Measurements from ENCODE around the gene TMEM108. TPM values are rescaled to one million over a fixed set of nuclear protein-coding genes. Genes with fewer than 3 reads are reported as not detected.

Gene TMEM108
- total RNA-seq, 2 experiments from 2014 or later = not detected

GRCh38 chr3:133213937-133214336 is 175.7 kb downstream of the TMEM108 start:
- DNase-seq (ENCODE audit: low spot score) = no peak
- H3K27ac ChIP-seq (ENCODE audit: low read depth, low read length, poor library complexity, severe bottlenecking) = no peak overlapping the region
- H3K4me1 ChIP-seq (ENCODE audit: insufficient read depth, low read length, poor library complexity, severe bottlenecking) = peaks cover 40% of the 10 kb centered on the region
- POLR2A ChIA-PET = interaction anchor here (0.6 kb wide), 1 partner anchor 18 kb away, joined by 3 read pairs; no protein-coding TSS in a partner anchor
- H3K36me3 ChIP-seq (ENCODE audit: insufficient read depth, low read length) = no peaks in the 10 kb centered on the region
- H2AFZ ChIP-seq (ENCODE audit: low read length) = no peak overlapping the region
- no peaks in the 10 kb centered on the region for H3K9me2 ChIP-seq (ENCODE audit: insufficient read depth, low read length)
- H3K4me3 ChIP-seq (ENCODE audit: low read depth, low read length, poor library complexity, severe bottlenecking) = no peak overlapping the region
- H3K79me2 ChIP-seq (ENCODE audit: insufficient read depth, low read depth, low read length) = no peaks in the 10 kb centered on the region
- no peaks in the 10 kb centered on the region for H4K20me1 ChIP-seq (ENCODE audit: insufficient read depth, low read length)
- intact Hi-C loops (cut with micrococcal nuclease; ENCODE audit: unreplicated experiment) = loop anchor here (10.0 kb wide), 1 partner anchor 489 kb away; the partner anchor contains the start of gene NPHP3
- H3K4me2 ChIP-seq (ENCODE audit: low read length) = no peak overlapping the region
- TF ChIP-seq EZH2phosphoT487 (IDR thresholded peaks at IDR 0.05; ENCODE audit: borderline replicate concordance, low read depth, low read length) = no peak
- TF ChIP-seq, protein P1, sequence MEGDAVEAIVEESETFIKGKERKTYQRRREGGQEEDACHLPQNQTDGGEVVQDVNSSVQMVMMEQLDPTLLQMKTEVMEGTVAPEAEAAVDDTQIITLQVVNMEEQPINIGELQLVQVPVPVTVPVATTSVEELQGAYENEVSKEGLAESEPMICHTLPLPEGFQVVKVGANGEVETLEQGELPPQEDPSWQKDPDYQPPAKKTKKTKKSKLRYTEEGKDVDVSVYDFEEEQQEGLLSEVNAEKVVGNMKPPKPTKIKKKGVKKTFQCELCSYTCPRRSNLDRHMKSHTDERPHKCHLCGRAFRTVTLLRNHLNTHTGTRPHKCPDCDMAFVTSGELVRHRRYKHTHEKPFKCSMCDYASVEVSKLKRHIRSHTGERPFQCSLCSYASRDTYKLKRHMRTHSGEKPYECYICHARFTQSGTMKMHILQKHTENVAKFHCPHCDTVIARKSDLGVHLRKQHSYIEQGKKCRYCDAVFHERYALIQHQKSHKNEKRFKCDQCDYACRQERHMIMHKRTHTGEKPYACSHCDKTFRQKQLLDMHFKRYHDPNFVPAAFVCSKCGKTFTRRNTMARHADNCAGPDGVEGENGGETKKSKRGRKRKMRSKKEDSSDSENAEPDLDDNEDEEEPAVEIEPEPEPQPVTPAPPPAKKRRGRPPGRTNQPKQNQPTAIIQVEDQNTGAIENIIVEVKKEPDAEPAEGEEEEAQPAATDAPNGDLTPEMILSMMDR (conservative IDR thresholded peaks at IDR 0.05; ENCODE audit: low read length) = no peak
- H3K9me3 ChIP-seq (ENCODE audit: low read length) = no peaks in the 10 kb centered on the region
- BruUV-seq (replicated peaks) = no TSS peak
- CTCF ChIA-PET (ENCODE audit: unreplicated experiment) = no interaction called here

DNA sequence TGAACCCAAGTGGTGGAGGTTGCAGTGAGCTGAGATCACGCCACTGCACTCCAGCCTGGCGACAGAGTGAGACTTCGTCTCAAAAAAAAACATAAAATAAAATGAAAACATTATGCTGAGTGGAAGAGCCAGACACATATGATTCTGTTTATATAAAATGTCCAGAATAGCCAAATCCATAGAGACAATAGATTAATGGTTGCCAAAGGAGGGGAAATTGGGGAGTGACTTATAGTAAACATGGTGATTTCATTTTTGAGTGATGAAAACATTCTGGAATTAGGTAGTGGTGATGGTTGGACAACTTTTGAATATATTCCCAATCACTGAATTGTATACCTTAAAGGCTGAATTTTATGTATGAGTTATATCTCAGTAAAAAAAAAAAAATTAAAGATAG is 189.6 kb downstream of the TMEM108 start:
- no peaks in the 10 kb centered on the region for H4K20me1 ChIP-seq (ENCODE audit: insufficient read depth, low read length)
- H3K4me3 ChIP-seq (ENCODE audit: low read depth, low read length, poor library complexity, severe bottlenecking) = no peak overlapping the region
- BruUV-seq (replicated peaks) = no TSS peak
- no peaks in the 10 kb centered on the region for H3K4me1 ChIP-seq (ENCODE audit: insufficient read depth, low read length, poor library complexity, severe bottlenecking)
- no peaks in the 10 kb centered on the region for H3K79me2 ChIP-seq (ENCODE audit: insufficient read depth, low read depth, low read length)
- CTCF ChIA-PET (ENCODE audit: unreplicated experiment) = no interaction called here
- no peaks in the 10 kb centered on the region for H3K36me3 ChIP-seq (ENCODE audit: insufficient read depth, low read length)
- peaks cover 3% of the 10 kb centered on the region; the same call in 1 of the 2 replicates for H3K9me3 ChIP-seq (ENCODE audit: low read length)
- POLR2A ChIA-PET = no interaction called here
- no peak for DNase-seq (ENCODE audit: low spot score)
- no peak overlapping the region for H2AFZ ChIP-seq (ENCODE audit: low read length)
- H3K27ac ChIP-seq (ENCODE audit: low read depth, low read length, poor library complexity, severe bottlenecking) = no peak overlapping the region
- TF ChIP-seq, protein P1 (conservative IDR thresholded peaks at IDR 0.05; ENCODE audit: low read length) = no peak
- no peak for TF ChIP-seq EZH2phosphoT487 (IDR thresholded peaks at IDR 0.05; ENCODE audit: borderline replicate concordance, low read depth, low read length)
- no peak overlapping the region for H3K4me2 ChIP-seq (ENCODE audit: low read length)
- H3K9me2 ChIP-seq (ENCODE audit: insufficient read depth, low read length) = no peaks in the 10 kb centered on the region
- intact Hi-C loops (cut with micrococcal nuclease; ENCODE audit: unreplicated experiment) = no loop called here

GRCh38 chr3:133230195-133230594 is 192.0 kb downstream of the TMEM108 start:
- no peaks in the 10 kb centered on the region for H3K4me1 ChIP-seq (ENCODE audit: insufficient read depth, low read length, poor library complexity, severe bottlenecking)
- CTCF ChIA-PET (ENCODE audit: unreplicated experiment) = interaction anchor here (0.6 kb wide), 1 partner anchor 160 kb away, joined by 3 read pairs; no protein-coding TSS in a partner anchor
- BruUV-seq (replicated peaks) = no TSS peak

More at GRCh38 chr3:133230195-133230594, 192.0 kb downstream of the TMEM108 start:
- Histone ChIP-seq H3K36me3 (ENCODE audit: insufficient read depth, low read length) (no peaks in the 10 kb centered on the region), H3K4me2 (ENCODE audit: low read length) (no peak overlapping the region), H3K27ac (ENCODE audit: low read depth, low read length, poor library complexity, severe bottlenecking) (no peak overlapping the region), H3K9me2 (ENCODE audit: insufficient read depth, low read length) (no peaks in the 10 kb centered on the region), H3K9me3 (ENCODE audit: low read length) (no peaks in the 10 kb centered on the region), H4K20me1 (ENCODE audit: insufficient read depth, low read length) (no peaks in the 10 kb centered on the region), H3K4me3 (ENCODE audit: low read depth, low read length, poor library complexity, severe bottlenecking) (no peak overlapping the region), H3K79me2 (ENCODE audit: insufficient read depth, low read depth, low read length) (no peaks in the 10 kb centered on the region), H2AFZ (ENCODE audit: low read length) (no peak overlapping the region)
- TF ChIP-seq EZH2phosphoT487 (IDR thresholded peaks at IDR 0.05; ENCODE audit: borderline replicate concordance, low read depth, low read length) = no peak
- TF ChIP-seq, protein P1 (conservative IDR thresholded peaks at IDR 0.05; ENCODE audit: low read length) = no peak
- POLR2A ChIA-PET = no interaction called here
- intact Hi-C loops (cut with micrococcal nuclease; ENCODE audit: unreplicated experiment) = no loop called here
- DNase-seq (ENCODE audit: low spot score) = no peak
